NCI-H2107 (cell line): ENCODE data around the gene IL20RB.
"Not testable (repeated sequence)": the region's sequence is repeated elsewhere in the genome, so short reads cannot be mapped to it uniquely, and the experiment has no call there.

Experiments used
- DNase-seq: peaks from one replicate; lab custom pipeline; 2025; lab: John Stamatoyannopoulos, UW

Gene IL20RB

DNA sequence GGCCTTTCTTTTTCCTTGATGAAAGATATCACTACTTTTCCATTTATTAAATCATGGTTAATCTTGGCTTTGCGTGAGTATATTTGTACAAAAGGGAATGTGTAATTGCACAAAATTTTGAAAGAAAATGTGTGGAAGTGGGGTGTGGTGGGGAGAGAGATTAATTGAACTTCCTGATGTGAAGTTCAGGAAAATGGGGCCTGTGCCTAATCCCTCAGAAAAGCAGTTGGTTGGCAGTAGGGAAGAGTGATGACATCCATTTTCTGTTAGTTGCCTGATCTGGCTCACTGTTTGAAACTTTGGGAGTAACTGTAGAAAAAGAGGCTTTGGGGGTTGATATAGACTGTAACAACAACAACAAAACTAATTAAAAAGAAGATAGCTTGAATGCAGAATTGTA is 10.8 kb upstream of the IL20RB start:
- no peak for DNase-seq

DNA sequence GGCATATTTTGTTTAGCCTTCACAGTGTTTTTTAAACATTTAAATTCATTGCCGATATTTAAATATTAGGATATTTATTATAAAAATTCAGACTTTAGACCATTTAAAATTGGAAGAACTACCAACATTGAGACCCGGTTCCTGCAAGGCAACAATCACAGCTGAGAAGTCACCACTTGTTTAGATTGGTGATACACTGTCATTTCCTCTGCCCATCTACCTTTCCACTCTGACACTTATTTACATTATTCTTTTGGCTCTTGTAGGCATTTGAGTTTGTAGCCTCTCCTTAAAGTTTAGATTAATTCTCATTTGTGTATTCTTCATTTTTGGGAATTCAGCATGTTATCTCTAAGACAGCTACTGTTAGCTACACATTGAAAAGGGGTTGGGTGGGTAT is 10.3 kb upstream of the IL20RB start:
- DNase-seq: no peak

GRCh38 chr3:136949146-136949545 is 8.6 kb upstream of the IL20RB start:
- DNase-seq: no peak

DNA sequence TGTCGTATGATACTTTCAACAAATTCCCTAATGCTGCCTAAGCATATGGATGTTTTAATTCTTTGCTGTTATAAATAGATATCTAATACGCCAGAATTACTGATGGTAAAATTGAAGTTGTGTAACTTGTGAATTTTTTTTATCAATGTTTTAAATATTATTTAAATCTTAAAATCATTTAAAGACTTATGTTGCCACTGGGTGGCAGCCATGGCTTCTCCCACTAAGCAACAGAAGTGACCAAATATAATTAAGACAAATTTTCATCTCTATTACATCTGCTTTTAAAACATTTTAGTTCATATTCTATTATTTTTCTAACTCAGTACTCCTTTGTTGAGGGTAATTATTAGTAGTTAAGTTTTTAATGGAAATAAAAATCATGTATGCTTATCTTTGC is 8.1 kb upstream of the IL20RB start:
- DNase-seq: no peak

DNA sequence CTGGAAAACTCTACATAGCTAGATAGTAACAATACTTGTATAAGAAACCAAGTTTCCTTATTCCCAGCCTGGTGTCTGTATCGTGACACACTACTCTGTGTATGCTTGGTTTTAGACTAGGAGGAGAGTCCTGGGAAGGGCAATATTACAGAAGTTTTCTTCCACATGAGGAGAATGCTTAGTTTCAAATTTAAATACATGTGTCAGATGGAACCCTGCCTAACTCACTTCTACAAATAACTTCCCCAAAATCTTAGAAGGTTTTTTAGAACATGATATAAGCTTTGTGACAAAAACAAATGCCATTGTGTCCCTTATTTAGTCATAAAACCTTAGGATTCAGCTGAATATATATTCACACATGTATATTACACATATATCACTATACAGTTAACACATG is 7.2 kb upstream of the IL20RB start:
- no peak for DNase-seq

- no peak for DNase-seq
These were observed 5.5 kb upstream of the IL20RB start for GRCh38 chr3:136952292-136952691.

- no peak for DNase-seq
These were observed 3.5 kb upstream of the IL20RB start for GRCh38 chr3:136954251-136954650.

GRCh38 chr3:136954980-136955780 is 2.6 kb upstream of the IL20RB start:
- DNase-seq: no peak

- DNase-seq: no peak
These were observed 2.0 kb upstream of the IL20RB start for GRCh38 chr3:136955813-136956212.

DNA sequence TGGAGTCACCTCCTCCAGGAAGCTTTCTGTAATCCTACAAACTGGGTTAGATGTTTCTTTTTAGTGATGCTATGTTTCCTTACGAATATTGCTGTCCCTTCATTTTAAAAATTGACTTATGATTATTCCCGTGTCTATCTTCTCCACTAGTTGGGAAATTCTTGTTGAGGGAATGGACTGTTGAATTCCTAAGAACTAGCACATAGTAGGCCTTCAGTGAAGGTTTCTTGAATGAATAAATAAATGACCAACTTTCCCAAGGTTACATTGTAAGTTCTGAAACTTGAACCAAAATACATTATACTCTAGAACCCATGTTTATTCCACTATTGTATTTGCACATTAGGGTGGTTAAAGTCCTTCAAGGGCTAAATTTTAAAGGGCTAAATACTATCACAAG is 812 bp upstream of the IL20RB start:
- DNase-seq: no peak

GRCh38 chr3:136958939-136959338 is 1.2 kb downstream of the IL20RB start:
- DNase-seq: no peak

DNA sequence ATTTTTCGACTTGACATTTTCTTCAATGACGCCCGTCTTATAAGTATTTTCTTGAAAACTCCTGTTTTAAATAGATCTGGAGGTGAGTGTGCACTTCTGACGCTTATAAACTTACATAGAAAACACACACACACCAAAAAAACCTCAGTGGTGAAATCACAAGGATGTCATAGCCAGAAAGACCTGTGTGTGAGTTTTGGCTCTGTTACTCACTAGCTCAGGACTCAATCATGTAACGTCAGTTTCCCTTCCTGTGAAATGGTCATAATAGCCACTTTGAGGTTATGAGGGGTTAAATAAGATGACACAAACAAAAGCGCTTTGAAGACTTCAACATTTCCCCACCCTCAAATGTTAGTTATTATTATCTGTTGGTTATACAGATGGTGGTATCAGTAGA is 1.8 kb downstream of the IL20RB start:
- DNase-seq: no peak

DNA sequence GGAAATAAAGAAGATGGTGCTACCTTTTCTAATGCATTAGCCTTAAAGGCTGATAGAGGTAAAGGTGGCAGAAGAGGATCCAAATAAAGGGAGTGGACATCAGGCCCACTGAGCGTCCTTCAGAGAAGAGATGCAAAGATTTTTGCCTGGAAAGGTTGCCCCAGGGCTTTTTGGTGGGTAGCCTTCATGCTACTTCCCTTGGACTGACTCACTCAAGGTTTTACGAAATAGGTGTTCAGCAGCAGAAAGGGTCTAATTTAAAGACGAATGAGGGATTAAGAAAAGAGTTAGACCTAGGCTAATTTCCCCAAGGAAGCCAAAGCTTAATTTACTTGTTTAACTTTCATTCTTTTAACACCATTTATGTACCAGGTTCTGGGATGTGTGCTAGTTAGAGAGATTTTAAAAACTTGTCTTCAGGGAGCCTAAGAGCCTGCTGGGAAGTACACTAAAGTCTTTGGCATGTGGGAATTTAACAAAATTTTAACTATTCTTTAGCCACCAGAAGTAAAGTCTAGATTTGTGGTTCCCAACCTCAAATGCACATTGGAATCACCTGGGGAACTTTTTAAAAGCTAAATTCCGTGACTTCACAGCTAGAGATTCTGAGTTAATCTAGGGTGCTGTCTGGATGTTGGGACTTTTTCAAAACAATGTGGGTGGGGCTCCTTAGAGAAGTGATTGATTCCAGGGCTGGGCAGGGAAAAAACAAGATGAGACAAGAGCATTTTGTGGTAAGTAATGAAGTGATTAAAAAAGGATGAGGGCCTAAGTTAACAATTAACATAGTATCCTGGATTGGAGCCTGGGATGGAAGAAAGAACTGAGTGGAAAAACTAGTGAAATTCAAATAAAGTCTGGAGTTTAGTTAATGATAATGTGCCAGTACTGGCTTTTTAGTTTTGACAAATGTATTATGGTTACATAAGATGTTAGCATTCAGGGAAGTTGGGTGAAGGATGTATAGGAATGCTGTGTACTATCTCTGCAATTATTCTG is 3.4 kb downstream of the IL20RB start:
- no peak for DNase-seq

GRCh38 chr3:136962927-136963326 is 5.1 kb downstream of the IL20RB start:
- no peak for DNase-seq

DNA sequence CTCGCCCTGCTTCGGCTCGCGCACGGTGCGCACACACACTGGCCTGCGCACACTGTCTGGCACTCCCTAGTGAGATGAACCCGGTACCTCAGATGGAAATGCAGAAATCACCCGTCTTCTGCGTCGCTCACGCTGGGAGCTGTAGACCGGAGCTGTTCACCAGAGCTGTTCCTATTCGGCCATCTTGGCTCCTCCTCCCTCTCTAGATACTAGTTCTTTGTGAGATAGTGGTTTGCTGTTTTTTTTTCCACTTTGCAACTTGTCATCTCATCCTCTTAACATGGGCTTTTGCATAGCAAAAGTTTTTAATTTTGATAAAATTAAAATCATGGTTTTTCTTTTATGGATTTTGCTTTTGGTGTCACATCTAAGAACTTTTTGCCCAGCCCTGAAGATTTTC is 11.8 kb downstream of the IL20RB start:
- not testable (repeated sequence) for DNase-seq

GRCh38 chr3:136973352-136973751 is 15.6 kb downstream of the IL20RB start:
- no peak for DNase-seq

DNA sequence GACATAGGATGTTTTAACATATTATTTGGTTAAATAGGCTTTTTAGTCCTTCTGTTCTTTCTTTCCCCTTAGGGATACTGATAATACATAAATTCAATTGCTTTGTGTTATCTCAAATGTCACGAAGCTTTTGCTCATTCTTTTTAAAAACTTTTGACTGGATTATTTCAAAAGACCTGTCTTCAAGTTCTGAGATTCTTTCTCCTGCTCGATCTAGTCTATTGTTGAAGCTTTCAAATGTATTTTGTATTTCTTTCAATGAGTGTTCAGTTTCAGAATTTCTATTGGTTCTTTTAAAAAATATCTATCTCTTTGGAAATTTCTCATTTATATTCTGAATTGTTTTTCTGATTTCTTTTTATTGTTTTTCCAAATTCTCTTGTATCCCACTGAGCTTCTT is 16.9 kb downstream of the IL20RB start:
- no peak for DNase-seq

- no peak for DNase-seq
These were observed 21.4 kb downstream of the IL20RB start for GRCh38 chr3:136979204-136979603.

DNA sequence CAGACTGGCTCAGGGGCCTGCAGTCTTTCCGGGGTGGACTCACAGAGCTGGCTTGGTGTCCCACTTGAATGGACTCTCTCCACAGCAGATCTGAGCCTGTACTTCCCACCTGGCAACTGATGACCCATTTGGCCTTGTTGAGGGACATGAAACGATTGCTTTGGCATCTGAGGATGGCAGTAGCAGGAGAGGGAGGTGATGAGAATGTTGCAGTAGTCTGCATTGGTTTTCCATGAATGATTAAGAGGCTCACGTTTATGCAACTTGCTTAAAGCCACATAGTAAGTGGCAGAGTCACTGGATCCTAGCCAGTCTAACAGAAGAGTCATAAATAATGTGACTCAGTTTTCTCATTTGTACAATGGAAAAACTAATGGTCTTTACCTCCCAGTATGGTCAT is 21.9 kb downstream of the IL20RB start:
- no peak for DNase-seq

DNA sequence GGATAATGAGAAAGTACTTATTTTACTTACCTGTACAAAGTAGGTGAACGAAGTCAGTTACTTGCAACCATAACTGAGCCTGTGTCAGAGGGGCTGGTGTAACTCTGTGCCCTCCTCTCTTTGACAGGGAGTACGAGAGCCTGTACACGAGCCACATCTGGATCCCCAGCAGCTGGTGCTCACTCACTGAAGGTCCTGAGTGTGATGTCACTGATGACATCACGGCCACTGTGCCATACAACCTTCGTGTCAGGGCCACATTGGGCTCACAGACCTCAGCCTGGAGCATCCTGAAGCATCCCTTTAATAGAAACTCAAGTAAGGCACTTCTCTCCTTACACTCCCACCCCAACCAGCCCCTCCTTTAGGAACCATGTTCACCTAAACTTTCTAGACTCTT is 24.2 kb downstream of the IL20RB start:
- DNase-seq: no peak

GRCh38 chr3:136982520-136983138 is 24.8 kb downstream of the IL20RB start:
- no peak for DNase-seq

DNA sequence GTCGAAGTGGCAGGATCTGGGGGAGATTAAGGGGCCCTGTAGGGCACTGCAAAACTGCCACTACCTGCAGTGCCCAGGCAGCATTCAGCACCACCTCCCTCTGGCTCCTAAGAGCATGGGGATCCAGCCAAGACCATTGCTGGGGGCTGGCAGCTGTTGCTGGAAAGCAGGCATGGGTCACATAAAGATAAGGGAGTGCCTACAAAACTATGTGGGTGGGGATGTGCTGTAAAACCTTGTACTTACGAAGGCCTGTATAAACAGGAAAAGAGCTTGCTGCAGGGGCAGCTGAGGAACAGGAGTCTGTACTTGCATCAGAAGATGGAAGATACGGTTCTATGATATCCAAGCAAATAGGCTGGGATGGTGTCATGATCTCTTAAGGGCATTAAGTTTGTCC is 27.1 kb downstream of the IL20RB start:
- no peak for DNase-seq
